IMR-90 (cell line): ENCODE results near the gene PKD1L1. TPM values are rescaled to one million over a fixed set of nuclear protein-coding genes. Genes with fewer than 3 reads are reported as not detected.

Experiments used
- ATAC-seq: fragments of 200-7000 bp; cut with Tn5 transposase; 2 replicates; pipeline ENCODE4 v1.9.1; 2020; ENCODE audit warnings: low read depth, mild to moderate bottlenecking, moderate library complexity
- BruUV-seq: library from RNA; stranded (reverse); fragments of 400-500 nt; replicated peaks from 2 replicates; lab custom pipeline; 2021; lab: Mats Ljungman, UMichigan
- CTCF ChIA-PET: fragments of 300-600 bp; formaldehyde crosslinking; extraction: SDS; loops from one replicate; lab custom pipeline; 2021; ENCODE audit warnings: antibody characterized with exemption; lab: Yijun Ruan, JAX
- POLR2A ChIA-PET: fragments of 300-600 bp; sonication (Branson Sonifier 250); formaldehyde crosslinking; loops from one replicate; lab custom pipeline; 2022; ENCODE audit warnings: antibody characterized with exemption; ENCODE audit not compliant: unreplicated experiment; lab: Charles Lee
- DNase-seq: peaks from one replicate; pipeline ENCODE4 v3.0.0; 2013
- H2AFZ ChIP-seq: replicated peaks from 2 replicates; pipeline ENCODE3; 2013; ENCODE audit warnings: low read length, mild to moderate bottlenecking; ENCODE audit not compliant: poor library complexity
- H2AK5ac ChIP-seq: 2 replicates; pipeline ENCODE4 v1.6.1; 2013; ENCODE audit warnings: low read depth, low read length, inconsistent platforms
- H2AK9ac ChIP-seq: replicated peaks from 2 replicates; pipeline ENCODE3; 2013; ENCODE audit warnings: mild to moderate bottlenecking, low read depth, low read length, moderate library complexity; ENCODE audit not compliant: poor library complexity
- H2BK120ac ChIP-seq: 2 replicates; pipeline ENCODE4 v1.6.1; 2013; ENCODE audit warnings: low read depth, low read length, inconsistent platforms
- H2BK15ac ChIP-seq: 3 replicates; pipeline ENCODE4 v1.6.1; 2013; ENCODE audit warnings: low read depth, low read length, inconsistent platforms
- H2BK20ac ChIP-seq: 2 replicates; pipeline ENCODE4 v1.6.1; 2013; ENCODE audit warnings: low read depth, mild to moderate bottlenecking, inconsistent platforms, low read length, moderate library complexity
- H2BK5ac ChIP-seq: 2 replicates; pipeline ENCODE4 v1.6.1; 2013; ENCODE audit warnings: mild to moderate bottlenecking, low read depth, low read length, inconsistent platforms; ENCODE audit not compliant: poor library complexity, severe bottlenecking
- H3K14ac ChIP-seq: replicated peaks from 2 replicates; pipeline ENCODE4 v1.6.1; 2013; ENCODE audit warnings: low read depth, low read length, inconsistent platforms
- H3K18ac ChIP-seq: 2 replicates; pipeline ENCODE4 v1.6.1; 2013; ENCODE audit warnings: low read depth, low read length, control low read depth
- H3K23ac ChIP-seq: 2 replicates; pipeline ENCODE4 v1.6.1; 2013; ENCODE audit warnings: low read depth, low read length, inconsistent platforms
- H3K27ac ChIP-seq: 2 replicates; pipeline ENCODE4 v1.5.1; 2013; ENCODE audit warnings: mild to moderate bottlenecking, control low read depth, low read length; ENCODE audit not compliant: insufficient read depth
- H3K27me3 ChIP-seq: 2 replicates; pipeline ENCODE4 v1.6.1; 2013; ENCODE audit warnings: low read length; ENCODE audit not compliant: control insufficient read depth, insufficient read depth
- H3K36me3 ChIP-seq: 2 replicates; pipeline ENCODE4 v1.6.1; 2013; ENCODE audit warnings: low read length, mixed read lengths; ENCODE audit not compliant: control insufficient read depth, insufficient read depth
- H3K4ac ChIP-seq: 2 replicates; pipeline ENCODE4 v1.6.1; 2013; ENCODE audit warnings: low read depth, low read length, inconsistent platforms
- H3K4me1 ChIP-seq: 2 replicates; pipeline ENCODE4 v1.6.1; 2013; ENCODE audit warnings: low read length, mixed read lengths; ENCODE audit not compliant: control insufficient read depth, insufficient read depth
- H3K4me2 ChIP-seq: 2 replicates; pipeline ENCODE4 v1.6.1; 2013; ENCODE audit warnings: low read depth, mild to moderate bottlenecking, control low read depth, low read length, moderate library complexity
- H3K4me3 ChIP-seq: 2 replicates; pipeline ENCODE4 v1.5.1; 2013; ENCODE audit warnings: low read depth, mild to moderate bottlenecking, control low read depth, low read length, moderate library complexity; ENCODE audit not compliant: insufficient read depth
- H3K56ac ChIP-seq: 2 replicates; pipeline ENCODE4 v1.6.1; 2013; ENCODE audit warnings: low read length, inconsistent platforms; ENCODE audit not compliant: insufficient read depth; ENCODE audit errors: extremely low read depth
- H3K79me1 ChIP-seq, 2 experiments: 2 replicates each; pipeline ENCODE4 v1.6.1; 2013; ENCODE audit warnings: low read length in 2 of 2, inconsistent platforms in 1 of 2, low read depth in 1 of 2
- H3K9ac ChIP-seq: 2 replicates; pipeline ENCODE4 v1.6.1; 2013; ENCODE audit warnings: low read depth, low read length, control low read depth
- H3K9me1 ChIP-seq: 2 replicates; pipeline ENCODE4 v1.6.1; 2013; ENCODE audit warnings: low read length, inconsistent platforms; ENCODE audit not compliant: insufficient read depth
- H3K9me3 ChIP-seq: 2 replicates; pipeline ENCODE4 v1.6.1; 2013; ENCODE audit warnings: low read length; ENCODE audit not compliant: control insufficient read depth, insufficient read depth
- H4K20me1 ChIP-seq: 2 replicates; pipeline ENCODE4 v1.6.1; 2013; ENCODE audit warnings: low read length, inconsistent platforms; ENCODE audit not compliant: insufficient read depth
- H4K5ac ChIP-seq: 2 replicates; pipeline ENCODE4 v1.6.1; 2013; ENCODE audit warnings: mild to moderate bottlenecking, low read depth, low read length, control low read depth
- H4K8ac ChIP-seq, 2 experiments: 2 replicates each; pipeline ENCODE4 v1.6.1; 2013; ENCODE audit warnings: low read depth in 2 of 2, low read length in 2 of 2, control low read depth in 1 of 2, inconsistent platforms in 1 of 2
- H4K91ac ChIP-seq: 2 replicates; pipeline ENCODE4 v1.6.1; 2013; ENCODE audit warnings: low read depth, low read length, inconsistent platforms; ENCODE audit not compliant: insufficient read depth
- BHLHE40 ChIP-seq: fragments of 150-350 bp; IDR thresholded peaks from 2 replicates; pipeline ENCODE4 v1.6.1; 2016; ENCODE audit warnings: mild to moderate bottlenecking, low read depth, low read length
- CEBPB ChIP-seq: IDR thresholded peaks from 2 replicates; pipeline ENCODE4 v1.6.1; 2012; ENCODE audit warnings: low read depth, low read length, improper control_type of control experiment
- FOS ChIP-seq: fragments of 150-350 bp; IDR thresholded peaks from 2 replicates; pipeline ENCODE4 v1.6.1; 2016; ENCODE audit warnings: low read depth, low read length
- MAFK ChIP-seq: IDR thresholded peaks from 2 replicates; pipeline ENCODE4 v1.6.1; 2012; ENCODE audit warnings: low read depth, low read length, improper control_type of control experiment
- POLR2A ChIP-seq: IDR thresholded peaks from 2 replicates; pipeline ENCODE4 v1.6.1; 2012; ENCODE audit warnings: mild to moderate bottlenecking, low read depth, low read length
- RAD21 ChIP-seq: IDR thresholded peaks from 2 replicates; pipeline ENCODE4 v1.6.1; 2012; ENCODE audit warnings: low read length, improper control_type of control experiment
- RCOR1 ChIP-seq: IDR thresholded peaks from 2 replicates; pipeline ENCODE4 v1.6.1; 2012; ENCODE audit warnings: mild to moderate bottlenecking, low read length, improper control_type of control experiment; ENCODE audit not compliant: insufficient replicate concordance
- RFX5 ChIP-seq: IDR thresholded peaks from 2 replicates; pipeline ENCODE4 v1.8.0; 2012; ENCODE audit warnings: low read depth, mild to moderate bottlenecking, low read length, moderate library complexity
- SMC3 ChIP-seq: fragments of 150-350 bp; IDR thresholded peaks from 2 replicates; pipeline ENCODE4 v1.6.1; 2016; ENCODE audit warnings: low read depth, mild to moderate bottlenecking, antibody characterized with exemption, low read length, moderate library complexity
- WGBS, 2 experiments: methylation state at CpG; one replicate each; pipeline versions ENCODE4 v1.1.5 to v1.1.7; 2013; ENCODE audit warnings: missing lambda C conversion rate in 2 of 2; ENCODE audit not compliant: insufficient read length in 1 of 2; ENCODE audit errors: extremely low coverage in 2 of 2; 5-methylcytosine and 5-hydroxymethylcytosine counted together
- dilution Hi-C: fragments of 300-500 bp; cut with HindIII; formaldehyde crosslinking; loops from one replicate; pipeline ENCODE4 v1.14.3; 2018; ENCODE audit warnings: low sequenced_read_pairs; ENCODE audit not compliant: unreplicated experiment
- in situ Hi-C: fragments of 300-500 bp; cut with MboI; formaldehyde crosslinking; loops from 3 replicates; pipeline ENCODE4 v1.14.3; 2019; ENCODE audit warnings: low sequenced_read_pairs, inconsistent platforms, mixed read lengths
- intact Hi-C: fragments of 100-400 bp; cut with micrococcal nuclease; formaldehyde crosslinking; loops from 2 replicates; pipeline ENCODE4 v1.10.0; 2022
- polyA plus RNA-seq, 3 experiments: library from polyadenylated mRNA; depleted of rRNA; stranded (reverse); fragments of >200 nt; gene quantifications; 2 replicates each; pipeline ENCODE4 v1.2.3, GENCODE V29; 2012; ENCODE audit warnings: low replicate concordance in 1 of 3
- total RNA-seq: library from RNA; depleted of rRNA; stranded (reverse); fragments of >200 nt; gene quantifications from 2 replicates; pipeline ENCODE4 v1.2.3, GENCODE V29; 2012
- TF ChIP-seq, protein P1 (sequence below): fragments of 150-350 bp; IDR thresholded peaks from 2 replicates; pipeline ENCODE4 v1.6.1; 2016; ENCODE audit warnings: low read depth, mild to moderate bottlenecking, low read length, moderate library complexity, borderline replicate concordance
- TF ChIP-seq, protein P2 (sequence below): fragments of 150-350 bp; IDR thresholded peaks from 2 replicates; pipeline ENCODE4 v1.6.1; 2017; ENCODE audit warnings: mild to moderate bottlenecking, antibody characterized with exemption, low read length, low read depth
- TF ChIP-seq, protein P3 (sequence below): conservative IDR thresholded peaks from 2 replicates; pipeline ENCODE4 v1.5.1; 2012; ENCODE audit warnings: mild to moderate bottlenecking, low read depth, low read length, improper control_type of control experiment

PKD1L1 gene
- total and polyA plus RNA-seq, 2 of the 4 experiments (the other 2 are of a cell fraction), result under 0.01 to 0.15 TPM

DNA sequence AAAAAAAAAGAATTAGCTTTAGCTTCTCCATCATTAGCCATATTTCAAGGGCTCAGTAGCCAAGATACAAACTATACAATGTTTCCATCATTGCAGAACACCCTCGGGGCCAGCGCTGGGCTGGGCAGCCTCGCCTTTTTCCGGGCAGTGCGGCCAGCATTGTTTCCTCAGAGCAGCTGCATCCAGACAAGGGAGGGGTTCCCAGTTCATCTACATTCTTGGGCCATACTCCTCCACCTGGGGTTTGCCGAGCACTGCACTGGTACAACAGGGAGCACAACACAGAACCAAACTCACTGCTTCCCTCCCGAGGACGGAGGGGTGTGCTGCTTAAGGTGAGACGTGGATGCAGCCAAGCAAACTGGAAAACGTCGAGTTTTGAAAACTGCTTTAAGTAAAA is 2.4 kb upstream of the PKD1L1 start:
- intact Hi-C loops (no loop called here), in situ Hi-C loops (no loop called here), dilution Hi-C loops (no loop called here)
- ChIA-PET POLR2A (no interaction called here), CTCF (no interaction called here)
- no TSS peak for BruUV-seq
- no peak overlapping the region for H4K8ac ChIP-seq
- H3K4me2 ChIP-seq, result no peak overlapping the region
- H2BK120ac ChIP-seq, result no peak overlapping the region
- H4K91ac ChIP-seq, result no peak overlapping the region
- no CpG with 5 or more reads among the region's 11 CpGs for WGBS, 2 experiments
- peaks cover 1% of the 10 kb centered on the region; the same call in 1 of the 2 replicates for H3K36me3 ChIP-seq
- no peak for DNase-seq
- no peak overlapping the region; the same call in 1 of the 2 replicates for H2AK5ac ChIP-seq
- H2AFZ ChIP-seq, result no peak overlapping the region
- H4K20me1 ChIP-seq, result peaks cover 4% of the 10 kb centered on the region; the same call in 1 of the 2 replicates
- no peak for ATAC-seq
- H3K23ac ChIP-seq, result no peak overlapping the region
- H4K5ac ChIP-seq, result no peak overlapping the region
- H2BK20ac ChIP-seq, result no peak overlapping the region
- no peak overlapping the region for H3K18ac ChIP-seq
- H3K27ac ChIP-seq, result no peak overlapping the region
- H2BK15ac ChIP-seq, result no peak overlapping the region
- H3K27me3 ChIP-seq, result no peaks in the 10 kb centered on the region
- H3K4me3 ChIP-seq, result no peak overlapping the region
- no peak overlapping the region for H3K14ac ChIP-seq
- H3K79me1 ChIP-seq, result no peaks in the 10 kb centered on the region
- H3K4ac ChIP-seq, result no peak overlapping the region
- no peak overlapping the region for H3K9ac ChIP-seq
- no peak overlapping the region for H2BK5ac ChIP-seq
- no peaks in the 10 kb centered on the region for H3K9me3 ChIP-seq
- H3K4me1 ChIP-seq, result peaks cover 4% of the 10 kb centered on the region; the same call in 1 of the 2 replicates
- H3K9me1 ChIP-seq, result peaks cover 9% of the 10 kb centered on the region
- TF ChIP-seq BHLHE40 (no peak), RFX5 (no peak), SMC3 (no peak), CEBPB (no peak), FOS (no peak), POLR2A (no peak), RAD21 (no peak), MAFK (no peak), RCOR1 (no peak)
- TF ChIP-seq, protein P1, sequence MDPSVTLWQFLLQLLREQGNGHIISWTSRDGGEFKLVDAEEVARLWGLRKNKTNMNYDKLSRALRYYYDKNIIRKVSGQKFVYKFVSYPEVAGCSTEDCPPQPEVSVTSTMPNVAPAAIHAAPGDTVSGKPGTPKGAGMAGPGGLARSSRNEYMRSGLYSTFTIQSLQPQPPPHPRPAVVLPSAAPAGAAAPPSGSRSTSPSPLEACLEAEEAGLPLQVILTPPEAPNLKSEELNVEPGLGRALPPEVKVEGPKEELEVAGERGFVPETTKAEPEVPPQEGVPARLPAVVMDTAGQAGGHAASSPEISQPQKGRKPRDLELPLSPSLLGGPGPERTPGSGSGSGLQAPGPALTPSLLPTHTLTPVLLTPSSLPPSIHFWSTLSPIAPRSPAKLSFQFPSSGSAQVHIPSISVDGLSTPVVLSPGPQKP, result no peak
- TF ChIP-seq, protein P2, sequence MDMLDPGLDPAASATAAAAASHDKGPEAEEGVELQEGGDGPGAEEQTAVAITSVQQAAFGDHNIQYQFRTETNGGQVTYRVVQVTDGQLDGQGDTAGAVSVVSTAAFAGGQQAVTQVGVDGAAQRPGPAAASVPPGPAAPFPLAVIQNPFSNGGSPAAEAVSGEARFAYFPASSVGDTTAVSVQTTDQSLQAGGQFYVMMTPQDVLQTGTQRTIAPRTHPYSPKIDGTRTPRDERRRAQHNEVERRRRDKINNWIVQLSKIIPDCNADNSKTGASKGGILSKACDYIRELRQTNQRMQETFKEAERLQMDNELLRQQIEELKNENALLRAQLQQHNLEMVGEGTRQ, result no peak
- TF ChIP-seq, protein P3, sequence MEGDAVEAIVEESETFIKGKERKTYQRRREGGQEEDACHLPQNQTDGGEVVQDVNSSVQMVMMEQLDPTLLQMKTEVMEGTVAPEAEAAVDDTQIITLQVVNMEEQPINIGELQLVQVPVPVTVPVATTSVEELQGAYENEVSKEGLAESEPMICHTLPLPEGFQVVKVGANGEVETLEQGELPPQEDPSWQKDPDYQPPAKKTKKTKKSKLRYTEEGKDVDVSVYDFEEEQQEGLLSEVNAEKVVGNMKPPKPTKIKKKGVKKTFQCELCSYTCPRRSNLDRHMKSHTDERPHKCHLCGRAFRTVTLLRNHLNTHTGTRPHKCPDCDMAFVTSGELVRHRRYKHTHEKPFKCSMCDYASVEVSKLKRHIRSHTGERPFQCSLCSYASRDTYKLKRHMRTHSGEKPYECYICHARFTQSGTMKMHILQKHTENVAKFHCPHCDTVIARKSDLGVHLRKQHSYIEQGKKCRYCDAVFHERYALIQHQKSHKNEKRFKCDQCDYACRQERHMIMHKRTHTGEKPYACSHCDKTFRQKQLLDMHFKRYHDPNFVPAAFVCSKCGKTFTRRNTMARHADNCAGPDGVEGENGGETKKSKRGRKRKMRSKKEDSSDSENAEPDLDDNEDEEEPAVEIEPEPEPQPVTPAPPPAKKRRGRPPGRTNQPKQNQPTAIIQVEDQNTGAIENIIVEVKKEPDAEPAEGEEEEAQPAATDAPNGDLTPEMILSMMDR, result no peak
- no peak overlapping the region for H2AK9ac ChIP-seq
- H3K56ac ChIP-seq, result no peak overlapping the region
